22Rv1 (cell line): Measurements from ENCODE around the gene ALG8.

ENCODE experiments used
- H3K27ac ChIP-seq: fragments of 450-650 bp; 2 replicates; pipeline ENCODE4 v1.5.1; 2017
- CTCF ChIP-seq: fragments of 450-650 bp; IDR thresholded peaks from 2 replicates; pipeline ENCODE4 v1.5.1; 2017; ENCODE audit warnings: mild to moderate bottlenecking
- ZFX ChIP-seq: fragments of 450-650 bp; IDR thresholded peaks from 2 replicates; pipeline ENCODE4 v1.6.1; 2017; ENCODE audit warnings: antibody characterized with exemption, borderline replicate concordance

Gene ALG8

GRCh38 chr11:78111298-78111697 lies 28.1 kb downstream of the ALG8 start:
- TF ChIP-seq ZFX (no peak), CTCF (no peak)

GRCh38 chr11:78110830-78111229 lies 28.6 kb downstream of the ALG8 start:
- TF ChIP-seq CTCF = no peak
- TF ChIP-seq ZFX = no peak
- H3K27ac ChIP-seq = no peak overlapping the region

More at GRCh38 chr11:78111298-78111697, 28.1 kb downstream of the ALG8 start:
- H3K27ac ChIP-seq = no peak overlapping the region

GRCh38 chr11:78110351-78110750 lies 29.1 kb downstream of the ALG8 start:
- TF ChIP-seq ZFX = no peak
- no peak for TF ChIP-seq CTCF
- no peak overlapping the region for H3K27ac ChIP-seq

- no peak overlapping the region for H3K27ac ChIP-seq
These were observed 30.1 kb downstream of the ALG8 start for GRCh38 chr11:78109081-78110015.

GRCh38 chr11:78100676-78101472 lies 38.6 kb downstream of the ALG8 start:
- H3K27ac ChIP-seq = peak overlapping the region; percentile 83
- TF ChIP-seq ZFX (no peak), CTCF (no peak)

More at GRCh38 chr11:78109081-78110015, 30.1 kb downstream of the ALG8 start:
- TF ChIP-seq CTCF (no peak), ZFX (no peak)

- no peak for TF ChIP-seq ZFX
- no peak for TF ChIP-seq CTCF
- H3K27ac ChIP-seq = peak overlapping the region; percentile 83
These were observed 39.2 kb downstream of the ALG8 start for GRCh38 chr11:78100261-78100660.
